ENCODE measurements around the gene MRPL45. TPM values are rescaled to one million over a fixed set of nuclear protein-coding genes. Genes with fewer than 3 reads are reported as not detected.

The MRPL45 gene
- polyA plus RNA-seq, 1 of the 3 experiments (the other 2 are of a cell fraction) = 35.5 TPM

DNA sequence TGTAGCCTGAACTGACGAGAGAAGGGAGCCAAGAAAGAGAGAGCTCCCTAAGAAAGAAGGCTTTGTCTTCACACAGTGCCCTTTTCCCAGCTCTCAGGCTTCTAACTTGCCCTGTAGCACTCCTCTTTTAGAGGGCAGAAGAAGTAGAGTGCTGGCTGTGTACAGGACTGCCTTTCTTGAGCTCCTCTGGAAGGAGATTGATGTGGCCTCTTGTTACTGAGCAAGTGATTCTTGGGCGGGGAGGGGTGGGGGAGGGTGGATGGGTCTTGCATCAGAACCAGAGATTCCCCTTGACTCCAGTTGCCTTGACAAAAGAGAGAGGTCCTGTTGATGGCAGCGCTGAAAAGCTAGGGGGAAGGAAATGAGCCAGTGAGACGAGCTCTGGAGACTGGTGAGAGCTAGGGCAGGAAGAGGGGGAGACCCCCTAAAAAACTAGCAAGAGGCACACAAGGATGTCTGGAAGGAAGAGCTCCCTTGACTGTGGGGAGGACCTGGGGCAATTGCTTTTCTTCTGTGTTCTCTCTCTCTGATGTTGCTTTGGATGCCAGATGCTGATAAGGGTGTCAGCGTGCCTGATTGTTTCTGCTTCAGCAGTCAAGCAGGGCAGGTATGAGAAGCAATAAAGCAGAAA is 28.4 kb downstream of the MRPL45 start:
- TF ChIP-seq, protein P1, sequence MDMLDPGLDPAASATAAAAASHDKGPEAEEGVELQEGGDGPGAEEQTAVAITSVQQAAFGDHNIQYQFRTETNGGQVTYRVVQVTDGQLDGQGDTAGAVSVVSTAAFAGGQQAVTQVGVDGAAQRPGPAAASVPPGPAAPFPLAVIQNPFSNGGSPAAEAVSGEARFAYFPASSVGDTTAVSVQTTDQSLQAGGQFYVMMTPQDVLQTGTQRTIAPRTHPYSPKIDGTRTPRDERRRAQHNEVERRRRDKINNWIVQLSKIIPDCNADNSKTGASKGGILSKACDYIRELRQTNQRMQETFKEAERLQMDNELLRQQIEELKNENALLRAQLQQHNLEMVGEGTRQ (IDR thresholded peaks at IDR 0.05; ENCODE audit: borderline replicate concordance, low read depth, low read length) = no peak
- TF ChIP-seq JUND (IDR thresholded peaks at IDR 0.05) = no peak
- TF ChIP-seq EZH2phosphoT487 (IDR thresholded peaks at IDR 0.05; ENCODE audit: borderline replicate concordance, low read depth) = no peak
- TF ChIP-seq YY1 (IDR thresholded peaks at IDR 0.05; ENCODE audit: low read depth) = no peak
- TF ChIP-seq, protein P2, sequence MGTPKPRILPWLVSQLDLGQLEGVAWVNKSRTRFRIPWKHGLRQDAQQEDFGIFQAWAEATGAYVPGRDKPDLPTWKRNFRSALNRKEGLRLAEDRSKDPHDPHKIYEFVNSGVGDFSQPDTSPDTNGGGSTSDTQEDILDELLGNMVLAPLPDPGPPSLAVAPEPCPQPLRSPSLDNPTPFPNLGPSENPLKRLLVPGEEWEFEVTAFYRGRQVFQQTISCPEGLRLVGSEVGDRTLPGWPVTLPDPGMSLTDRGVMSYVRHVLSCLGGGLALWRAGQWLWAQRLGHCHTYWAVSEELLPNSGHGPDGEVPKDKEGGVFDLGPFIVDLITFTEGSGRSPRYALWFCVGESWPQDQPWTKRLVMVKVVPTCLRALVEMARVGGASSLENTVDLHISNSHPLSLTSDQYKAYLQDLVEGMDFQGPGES (IDR thresholded peaks at IDR 0.05; ENCODE audit: low read depth, low read length) = no peak
- TF ChIP-seq RCOR1 (IDR thresholded peaks at IDR 0.05; ENCODE audit: low read length) = no peak
- peak; percentile 84 for TF ChIP-seq GATA2 (CRISPR knock-in tag; IDR thresholded peaks at IDR 0.05)
- TF ChIP-seq FOXM1 (IDR thresholded peaks at IDR 0.05; ENCODE audit: low read depth) = no peak
- peak in 1 of 2 experiments; percentile 37; a peak in 1 of 4 replicates for TF ChIP-seq EP300 (IDR thresholded peaks at IDR 0.05; ENCODE audit: borderline replicate concordance in 1 of 2, low read depth in 1 of 2, low read length in 1 of 2)
- peak; percentile 63 for TF ChIP-seq FOXJ3 (CRISPR knock-in tag; IDR thresholded peaks at IDR 0.05)
- TF ChIP-seq MXI1 (IDR thresholded peaks at IDR 0.05; ENCODE audit: low read depth, low read length) = peak; percentile 44; the same call in 1 of the 2 replicates
- TF ChIP-seq, protein P3, sequence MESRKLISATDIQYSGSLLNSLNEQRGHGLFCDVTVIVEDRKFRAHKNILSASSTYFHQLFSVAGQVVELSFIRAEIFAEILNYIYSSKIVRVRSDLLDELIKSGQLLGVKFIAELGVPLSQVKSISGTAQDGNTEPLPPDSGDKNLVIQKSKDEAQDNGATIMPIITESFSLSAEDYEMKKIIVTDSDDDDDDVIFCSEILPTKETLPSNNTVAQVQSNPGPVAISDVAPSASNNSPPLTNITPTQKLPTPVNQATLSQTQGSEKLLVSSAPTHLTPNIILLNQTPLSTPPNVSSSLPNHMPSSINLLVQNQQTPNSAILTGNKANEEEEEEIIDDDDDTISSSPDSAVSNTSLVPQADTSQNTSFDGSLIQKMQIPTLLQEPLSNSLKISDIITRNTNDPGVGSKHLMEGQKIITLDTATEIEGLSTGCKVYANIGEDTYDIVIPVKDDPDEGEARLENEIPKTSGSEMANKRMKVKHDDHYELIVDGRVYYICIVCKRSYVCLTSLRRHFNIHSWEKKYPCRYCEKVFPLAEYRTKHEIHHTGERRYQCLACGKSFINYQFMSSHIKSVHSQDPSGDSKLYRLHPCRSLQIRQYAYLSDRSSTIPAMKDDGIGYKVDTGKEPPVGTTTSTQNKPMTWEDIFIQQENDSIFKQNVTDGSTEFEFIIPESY (IDR thresholded peaks at IDR 0.05; ENCODE audit: borderline replicate concordance, low read depth) = no peak
- TF ChIP-seq ELF1 (IDR thresholded peaks at IDR 0.05) = no peak
- Histone ChIP-seq H3K27me3 (ENCODE audit: insufficient read depth) (no peaks in the 10 kb centered on the region), H3K79me2 (ENCODE audit: insufficient read depth) (no peaks in the 10 kb centered on the region), H3K4me1 (ENCODE audit: control insufficient read depth in 1 of 2, insufficient read depth in 2 of 2, low read depth in 1 of 2, low read length in 1 of 2) (peaks cover 0 to 30% of the 10 kb centered on the region in 2 experiments; a peak in 2 of 4 replicates), H3K9ac (no peak overlapping the region), H3F3A (replicated peaks; ENCODE audit: insufficient read depth) (no peaks in the 10 kb centered on the region), H3K4me3 (ENCODE audit: low read depth in 2 of 2, low read length in 1 of 2) (no peak overlapping the region), H3K36me3 (replicated peaks in 1 of 2; ENCODE audit: control insufficient read depth in 1 of 2, insufficient read depth in 2 of 2, low read length in 1 of 2) (peaks cover 9 to 17% of the 10 kb centered on the region in 2 experiments), H3K9me2 (no peaks in the 10 kb centered on the region), H4K20me1 (ENCODE audit: insufficient read depth) (no peaks in the 10 kb centered on the region), H2AFZ (ENCODE audit: low read depth) (no peak overlapping the region), H3K9me3 (no peaks in the 10 kb centered on the region), H3K4me2 (no peak overlapping the region), H3K27ac (ENCODE audit: low read depth in 2 of 2, low read length in 1 of 2) (peak overlapping the region in 1 of 2 experiments; percentile 48; a peak in 2 of 4 replicates)
- ChIA-PET CTCF (interaction anchor here (0.9 to 23.5 kb wide), 5 partner anchors 8 to 282 kb away, joined by 3 to 303 read pairs (median 6); partner anchors contain the start of genes GPR179 and SOCS7), POLR2A (interaction anchor here (1.0 kb wide), 1 partner anchor 16 kb away, joined by 3 read pairs; no protein-coding TSS in a partner anchor)
- DNase-seq = peak; percentile 51
- WGBS (ENCODE audit: low lambda C conversion rate) = 70% methylated on average over 5 of the region's 5 CpGs

Measured in SK-N-SH (cell line).